ENCODE measurements around the gene YIPF2.

The YIPF2 gene

DNA sequence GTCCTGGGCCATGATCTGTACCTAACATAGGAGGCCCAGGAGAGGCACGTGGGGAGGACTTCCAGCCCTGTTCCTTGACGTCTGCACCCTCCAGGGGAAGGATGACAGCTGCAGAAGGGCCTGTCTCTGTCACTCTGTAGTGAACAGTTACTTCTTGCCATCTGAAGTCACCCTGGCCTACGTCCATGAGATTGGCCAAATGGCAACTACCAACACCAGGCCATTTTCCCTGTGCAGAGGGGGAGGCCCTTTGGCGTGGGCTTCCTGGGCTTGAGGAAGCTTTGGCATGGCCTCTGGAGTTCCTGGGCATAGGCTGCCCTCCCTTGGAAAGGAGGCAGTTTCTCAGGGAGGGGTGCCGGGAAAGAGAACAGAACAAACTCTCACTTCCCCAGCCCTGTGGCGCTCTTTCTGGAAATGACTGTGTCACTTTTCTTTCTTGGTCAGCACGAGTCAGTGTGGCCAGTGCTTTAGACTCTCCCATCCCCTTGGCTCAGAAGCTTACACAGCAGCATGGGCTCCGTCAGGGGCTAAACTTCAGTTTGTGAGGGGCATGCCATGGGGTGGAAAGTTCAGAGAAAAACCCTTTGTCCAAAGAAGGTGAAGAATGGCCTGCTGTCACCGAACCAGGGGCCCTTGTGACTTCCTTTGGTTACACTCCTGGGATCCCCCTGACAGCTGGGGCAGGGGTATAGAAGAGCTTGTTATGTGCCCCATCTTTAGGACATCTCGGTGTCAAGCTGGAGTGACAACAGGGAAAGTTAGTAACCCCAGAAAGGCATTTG is 51.8 kb downstream of the YIPF2 start:
- DNase-seq (ENCODE audit: low read depth in 2 of 2) = no peak

DNA sequence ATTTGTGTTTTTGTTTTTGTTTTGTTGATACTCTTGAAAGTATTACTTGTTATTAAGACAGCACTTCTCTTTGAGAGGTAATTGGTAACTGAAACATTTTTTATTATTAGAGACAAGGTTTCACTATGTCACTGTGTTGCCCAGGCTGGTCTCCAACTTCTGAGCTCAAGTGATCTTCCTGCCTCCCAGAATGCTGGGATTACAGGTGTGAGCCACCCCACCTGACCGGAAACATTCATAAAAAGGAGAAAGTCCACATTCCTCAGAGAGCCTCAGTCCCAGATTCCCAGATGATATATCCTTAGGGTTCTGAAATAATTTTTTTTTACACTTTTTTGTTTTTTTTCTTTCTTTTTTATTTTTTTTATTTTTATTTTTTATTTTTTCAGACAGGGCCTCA is 54.4 kb downstream of the YIPF2 start:
- no peak for DNase-seq (ENCODE audit: low read depth in 2 of 2)

GRCh38 chr19:10872546-10873107 is 55.8 kb downstream of the YIPF2 start:
- no peak for DNase-seq (ENCODE audit: low read depth in 2 of 2)

Measured in stimulated activated CD4-positive, alpha-beta T cell treated with anti-CD3 and anti-CD28 coated beads, Interleukin-1b, Interleukin-23, amount 100 ng/mL, for 1 hour (primary cell).